OCI-LY7 (cell line): ENCODE results near the gene DDI1.

Experiments used
- CTCF ChIP-seq: fragments of 200-600 bp; sonication (generic); conservative IDR thresholded peaks from 2 replicates; pipeline ENCODE4 v1.5.1; 2014; ENCODE audit warnings: mild to moderate bottlenecking, antibody characterized with exemption, low read length, moderate library complexity, mixed read lengths
- EZH2phosphoT487 ChIP-seq: fragments of 200-600 bp; sonication (generic); IDR thresholded peaks from 2 replicates; pipeline ENCODE4 v1.6.1; 2018; ENCODE audit warnings: low read depth, borderline replicate concordance, mild to moderate bottlenecking, mixed run types, antibody characterized with exemption, low read length, moderate library complexity, mixed read lengths

- TF ChIP-seq CTCF (no peak), EZH2phosphoT487 (no peak)
Observed at GRCh38 chr11:104075091-104075490, 38.7 kb downstream of the DDI1 start.
